ENCODE measurements around the gene PLA2G4F.

Gene PLA2G4F

GRCh38 chr15:42159381-42160015, 3.1 kb upstream of the PLA2G4F start:
- POLR2A ChIA-PET = no interaction called here
- CTCF ChIA-PET = no interaction called here
- TF ChIP-seq CTBP1 (IDR thresholded peaks at IDR 0.05; ENCODE audit: borderline replicate concordance) (no peak), SUZ12 (IDR thresholded peaks at IDR 0.05) (no peak), PKNOX1 (IDR thresholded peaks at IDR 0.05) (no peak), ELF4 (IDR thresholded peaks at IDR 0.05) (no peak), BHLHE40 (IDR thresholded peaks at IDR 0.05; ENCODE audit: borderline replicate concordance) (no peak), ARNT (IDR thresholded peaks at IDR 0.05) (no peak), SP1 (IDR thresholded peaks at IDR 0.05) (no peak), NFRKB (IDR thresholded peaks at IDR 0.05) (no peak), FOXA1 (IDR thresholded peaks at IDR 0.05) (no peak), LEF1 (IDR thresholded peaks at IDR 0.05; ENCODE audit: borderline replicate concordance) (no peak), L3MBTL2 (conservative IDR thresholded peaks at IDR 0.05) (no peak), TARDBP (IDR thresholded peaks at IDR 0.05) (no peak), FOXK2 (IDR thresholded peaks at IDR 0.05) (no peak), HDGF (IDR thresholded peaks at IDR 0.05; ENCODE audit: borderline replicate concordance) (no peak), FOXM1 (IDR thresholded peaks at IDR 0.05; ENCODE audit: borderline replicate concordance) (no peak), ZNF384 (IDR thresholded peaks at IDR 0.05) (no peak)
- DNase-seq (ENCODE audit: extremely low spot score) = no peak

GRCh38 chr15:42158941-42159340, 2.5 kb upstream of the PLA2G4F start:
- ChIA-PET POLR2A (no interaction called here), CTCF (no interaction called here)
- no peak for DNase-seq (ENCODE audit: extremely low spot score)
- TF ChIP-seq L3MBTL2 (conservative IDR thresholded peaks at IDR 0.05) (no peak), CTBP1 (IDR thresholded peaks at IDR 0.05; ENCODE audit: borderline replicate concordance) (no peak), NFRKB (IDR thresholded peaks at IDR 0.05) (no peak), PKNOX1 (IDR thresholded peaks at IDR 0.05) (no peak), ZNF384 (IDR thresholded peaks at IDR 0.05) (no peak)

- ChIA-PET POLR2A (no interaction called here), CTCF (no interaction called here)
- no peak for DNase-seq (ENCODE audit: extremely low spot score)
- no peak for TF ChIP-seq TARDBP (IDR thresholded peaks at IDR 0.05)
- TF ChIP-seq HDGF (IDR thresholded peaks at IDR 0.05; ENCODE audit: borderline replicate concordance) = no peak
- TF ChIP-seq ELF4 (IDR thresholded peaks at IDR 0.05) = no peak
- TF ChIP-seq CTBP1 (IDR thresholded peaks at IDR 0.05; ENCODE audit: borderline replicate concordance) = no peak
- TF ChIP-seq L3MBTL2 (conservative IDR thresholded peaks at IDR 0.05) = no peak
- TF ChIP-seq PKNOX1 (IDR thresholded peaks at IDR 0.05) = no peak
- no peak for TF ChIP-seq FOXA1 (IDR thresholded peaks at IDR 0.05)
Measured at GRCh38 chr15:42157981-42158765, 1.7 kb upstream of the PLA2G4F start.

GRCh38 chr15:42157381-42157780, 945 bp upstream of the PLA2G4F start:
- ChIA-PET POLR2A (no interaction called here), CTCF (no interaction called here)
- no peak for DNase-seq (ENCODE audit: extremely low spot score)
- no peak for TF ChIP-seq SP1 (IDR thresholded peaks at IDR 0.05)
- no peak for TF ChIP-seq FOXM1 (IDR thresholded peaks at IDR 0.05; ENCODE audit: borderline replicate concordance)
- TF ChIP-seq HDGF (IDR thresholded peaks at IDR 0.05; ENCODE audit: borderline replicate concordance) = no peak
- no peak for TF ChIP-seq SUZ12 (IDR thresholded peaks at IDR 0.05)
- TF ChIP-seq L3MBTL2 (conservative IDR thresholded peaks at IDR 0.05) = no peak
- TF ChIP-seq LEF1 (IDR thresholded peaks at IDR 0.05; ENCODE audit: borderline replicate concordance) = no peak

- ChIA-PET CTCF (no interaction called here), POLR2A (interaction anchor here (0.9 kb wide), 1 partner anchor 183 kb away, joined by 3 read pairs; the partner anchor contains the start of gene EHD4)
- TF ChIP-seq SP1 (IDR thresholded peaks at IDR 0.05) (no peak), ZNF384 (IDR thresholded peaks at IDR 0.05) (no peak), BHLHE40 (IDR thresholded peaks at IDR 0.05; ENCODE audit: borderline replicate concordance) (no peak), FOXK2 (IDR thresholded peaks at IDR 0.05) (no peak), ARNT (IDR thresholded peaks at IDR 0.05) (no peak), FOXM1 (IDR thresholded peaks at IDR 0.05; ENCODE audit: borderline replicate concordance) (no peak), HDGF (IDR thresholded peaks at IDR 0.05; ENCODE audit: borderline replicate concordance) (no peak)
Measured at GRCh38 chr15:42155546-42156242, 742 bp downstream of the PLA2G4F start.

GRCh38 chr15:42154956-42155355, 1.5 kb downstream of the PLA2G4F start:
- CTCF ChIA-PET = interaction anchor here (0.9 kb wide), 1 partner anchor 17 kb away, joined by 3 read pairs; no protein-coding TSS in a partner anchor
- TF ChIP-seq ZNF384 (IDR thresholded peaks at IDR 0.05) (no peak), PKNOX1 (IDR thresholded peaks at IDR 0.05) (no peak), ELF4 (IDR thresholded peaks at IDR 0.05) (no peak), SP1 (IDR thresholded peaks at IDR 0.05) (no peak), FOXA1 (IDR thresholded peaks at IDR 0.05) (no peak), BHLHE40 (IDR thresholded peaks at IDR 0.05; ENCODE audit: borderline replicate concordance) (no peak), CTBP1 (IDR thresholded peaks at IDR 0.05; ENCODE audit: borderline replicate concordance) (no peak), ARNT (IDR thresholded peaks at IDR 0.05) (no peak), HDGF (IDR thresholded peaks at IDR 0.05; ENCODE audit: borderline replicate concordance) (no peak), FOXK2 (IDR thresholded peaks at IDR 0.05) (no peak), LEF1 (IDR thresholded peaks at IDR 0.05; ENCODE audit: borderline replicate concordance) (no peak), FOXM1 (IDR thresholded peaks at IDR 0.05; ENCODE audit: borderline replicate concordance) (no peak)
- POLR2A ChIA-PET = no interaction called here
- no peak for DNase-seq (ENCODE audit: extremely low spot score)

More at GRCh38 chr15:42155546-42156242, 742 bp downstream of the PLA2G4F start:
- no peak for DNase-seq (ENCODE audit: extremely low spot score)
